Vagina (tissue), 2 donors: ENCODE data around the gene HPSE. TPM values are rescaled to one million over a fixed set of nuclear protein-coding genes. Genes with fewer than 3 reads are reported as not detected.
"Not testable (repeated sequence)": the region's sequence is repeated elsewhere in the genome, so short reads cannot be mapped to it uniquely, and the experiment has no call there.

Experiments used
- DNase-seq, 2 donors: peaks; one replicate each; pipeline ENCODE4 v3.0.0-alpha.2; 2017; ENCODE audit errors: extremely low spot score in 2 of 2
- H3K27ac ChIP-seq: fragments of 200-600 bp; sonication (generic); one replicate; pipeline ENCODE4 v1.5.1; 2019
- H3K27me3 ChIP-seq: fragments of 200-600 bp; sonication (generic); one replicate; pipeline ENCODE4 v1.5.1; 2019
- H3K36me3 ChIP-seq, 2 donors: fragments of 200-600 bp; sonication (generic); one replicate each; pipeline ENCODE4 v1.5.1; 2017 to 2019
- H3K4me1 ChIP-seq: fragments of 200-600 bp; sonication (generic); one replicate; pipeline ENCODE4 v1.5.1; 2019
- H3K4me3 ChIP-seq, 2 donors: fragments of 200-600 bp; sonication (generic); 1 replicate in 1 of 2; 2 replicates in 1 of 2; pipeline ENCODE4 v1.5.1; 2016 to 2019
- H3K9me3 ChIP-seq: fragments of 200-600 bp; sonication (generic); one replicate; pipeline ENCODE4 v1.5.1; 2019
- CTCF ChIP-seq, 3 experiments: fragments of 450-650 bp in 2 of 3; fragments of 200-600 bp in 1 of 3; sonication (generic) in 1 of 3; IDR thresholded peaks; one replicate each; pipeline ENCODE4 v1.5.1; 2017 to 2019; ENCODE audit warnings: antibody characterized with exemption in 3 of 3, mild to moderate bottlenecking in 2 of 3, moderate library complexity in 2 of 3
- POLR2A ChIP-seq, 2 donors: fragments of 450-650 bp; IDR thresholded peaks; one replicate each; pipeline ENCODE4 v1.6.1; 2017; ENCODE audit warnings: antibody characterized with exemption in 2 of 2, mild to moderate bottlenecking in 2 of 2, moderate library complexity in 2 of 2
- POLR2AphosphoS5 ChIP-seq, 2 donors: sonication (generic); formaldehyde crosslinking; IDR thresholded peaks; one replicate each; pipeline ENCODE4 v1.9.0; 2017; ENCODE audit warnings: antibody characterized with exemption in 2 of 2, mild to moderate bottlenecking in 2 of 2, low read depth in 1 of 2; ENCODE audit not compliant: insufficient read depth in 1 of 2
- intact Hi-C: fragments of 100-400 bp; cut with DNase I; formaldehyde crosslinking; loops from one replicate; pipeline ENCODE4 v1.15.1; 2023
- total RNA-seq: library from RNA; depleted of rRNA; stranded (reverse); fragments of >200 nt; gene quantifications from one replicate; pipeline ENCODE4 v1.2.3, GENCODE V29; 2016

Gene HPSE
- total RNA-seq, 1 donor from 2014 or later: 1.7 TPM

GRCh38 chr4:83293305-83294046, 41.2 kb downstream of the HPSE start:
- no peaks in the 10 kb centered on the region for H3K36me3 ChIP-seq
- H3K27me3 ChIP-seq: no peaks in the 10 kb centered on the region
- intact Hi-C loops: no loop called here
- H3K4me1 ChIP-seq: no peaks in the 10 kb centered on the region
- TF ChIP-seq POLR2AphosphoS5 (IDR thresholded peaks at IDR 0.05; ENCODE audit: insufficient read depth in 1 of 2, low read depth in 1 of 2) (no peak), CTCF (IDR thresholded peaks at IDR 0.05) (no peak), POLR2A (IDR thresholded peaks at IDR 0.05) (no peak)
- H3K9me3 ChIP-seq: no peaks in the 10 kb centered on the region
- no peak for DNase-seq
- H3K4me3 ChIP-seq: no peak overlapping the region
- no peak overlapping the region for H3K27ac ChIP-seq

DNA sequence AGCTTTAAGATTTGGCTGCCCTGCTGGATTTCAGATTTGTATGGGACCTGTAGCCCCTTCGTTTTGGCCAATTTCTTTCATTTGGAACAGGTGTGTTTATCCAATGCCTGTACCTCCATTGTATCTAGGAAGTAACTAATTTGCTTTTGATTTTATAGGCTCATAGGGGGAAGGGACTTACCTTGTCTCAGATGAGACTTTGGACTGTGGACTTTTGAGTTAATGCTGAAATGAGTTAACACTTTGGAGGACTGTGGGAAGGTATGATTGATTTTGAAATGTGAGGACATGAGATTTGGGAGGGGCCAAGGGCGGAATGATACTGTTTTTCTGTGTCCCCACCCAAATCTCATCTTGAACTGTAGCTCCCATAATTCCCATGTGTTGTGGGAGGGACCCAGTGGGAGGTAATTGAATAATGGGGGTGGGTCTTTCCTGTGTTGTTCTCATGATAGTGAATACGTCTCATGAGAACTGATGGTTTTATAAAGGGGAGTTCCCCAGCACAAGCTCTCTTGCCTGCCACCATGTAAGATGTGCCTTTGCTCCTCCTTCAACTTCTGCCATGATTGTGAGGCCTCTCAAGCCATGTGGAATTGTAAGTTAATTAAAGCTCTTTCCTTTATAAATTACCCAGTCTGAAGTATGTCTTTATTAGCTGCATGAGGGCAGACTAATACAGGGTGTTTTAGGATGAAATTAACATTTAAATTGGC, 44.4 kb downstream of the HPSE start:
- H3K4me3 ChIP-seq, H3K27me3 ChIP-seq, DNase-seq, intact Hi-C loops, H3K9me3 ChIP-seq, H3K36me3 ChIP-seq, H3K27ac ChIP-seq, H3K4me1 ChIP-seq: not testable (repeated sequence)

DNA sequence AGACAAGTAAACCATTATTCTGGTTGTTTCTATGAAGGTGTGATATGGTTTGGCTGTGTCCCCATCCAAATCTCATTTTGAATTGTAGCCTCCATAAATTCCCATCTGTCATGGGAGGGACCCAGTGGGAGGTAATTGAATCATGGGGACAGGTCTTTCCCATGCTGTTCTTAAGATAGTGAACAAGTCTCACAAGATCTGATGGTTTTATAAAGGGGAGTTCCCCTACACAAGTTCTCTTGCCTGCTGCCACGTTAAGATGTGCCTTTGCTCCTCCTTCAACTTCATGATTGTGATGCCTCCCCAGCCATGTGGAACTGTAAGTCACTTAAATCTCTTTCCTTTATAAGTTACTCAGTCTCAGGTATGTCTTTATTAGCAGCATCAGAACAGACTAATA, 46.3 kb downstream of the HPSE start:
- H3K4me3 ChIP-seq, DNase-seq, H3K9me3 ChIP-seq, H3K4me1 ChIP-seq, H3K36me3 ChIP-seq, H3K27me3 ChIP-seq, intact Hi-C loops, H3K27ac ChIP-seq: not testable (repeated sequence)

DNA sequence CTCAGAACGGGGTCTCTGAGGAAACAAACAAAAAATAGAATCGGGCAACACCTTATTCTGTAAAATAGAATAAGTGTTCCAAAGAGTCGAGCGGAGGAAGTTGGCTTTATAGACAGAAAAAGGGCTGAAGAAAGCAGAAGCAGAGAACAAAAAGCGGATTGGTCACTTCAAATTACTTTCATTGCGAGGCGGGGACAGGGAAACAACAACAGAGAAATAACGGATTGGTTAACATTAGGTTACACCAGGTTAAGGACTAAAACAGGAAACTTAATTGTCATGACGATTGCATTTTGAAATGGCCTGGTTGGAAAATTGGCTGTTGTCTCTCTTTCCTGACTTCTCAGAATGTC, 49.6 kb downstream of the HPSE start:
- DNase-seq: no peak
- H3K27me3 ChIP-seq: no peaks in the 10 kb centered on the region
- intact Hi-C loops: no loop called here
- no peaks in the 10 kb centered on the region for H3K36me3 ChIP-seq
- no peak for TF ChIP-seq POLR2A (IDR thresholded peaks at IDR 0.05)
- no peak for TF ChIP-seq CTCF (IDR thresholded peaks at IDR 0.05)
- no peak for TF ChIP-seq POLR2AphosphoS5 (IDR thresholded peaks at IDR 0.05; ENCODE audit: insufficient read depth in 1 of 2, low read depth in 1 of 2)
- H3K9me3 ChIP-seq: no peaks in the 10 kb centered on the region
- H3K4me3 ChIP-seq: peak overlapping the region; percentile 60 to 63
- H3K4me1 ChIP-seq: peaks cover 28% of the 10 kb centered on the region
- H3K27ac ChIP-seq: peak overlapping the region; percentile 95

GRCh38 chr4:83284193-83285054, 50.2 kb downstream of the HPSE start, which contains the start of gene COQ2:
Gene COQ2 (minus strand): TSS chr4:83284798. CDS start chr4:83284764, 34 bp downstream.
- no peaks in the 10 kb centered on the region for H3K36me3 ChIP-seq
- H3K27ac ChIP-seq: peak within 1 kb of the TSS; percentile 95
- peak within 1 kb of the TSS; percentile 60 to 63 for H3K4me3 ChIP-seq
- H3K27me3 ChIP-seq: no peaks in the 10 kb centered on the region
- peaks cover 28% of the 10 kb centered on the region for H3K4me1 ChIP-seq
- intact Hi-C loops: no loop called here
- no peaks in the 10 kb centered on the region for H3K9me3 ChIP-seq
- DNase-seq: peak in 1 of 2 donors; percentile 95
- TF ChIP-seq POLR2AphosphoS5 (IDR thresholded peaks at IDR 0.05; ENCODE audit: insufficient read depth in 1 of 2, low read depth in 1 of 2) (peak; percentile 49 to 76), CTCF (IDR thresholded peaks at IDR 0.05) (peak in 1 of 3 experiments; percentile 35), POLR2A (IDR thresholded peaks at IDR 0.05) (peak in 1 of 2 donors; percentile 38)
